Measurements from ENCODE around the gene KRTAP12-2.
"Not testable (repeated sequence)": the region's sequence is repeated elsewhere in the genome, so short reads cannot be mapped to it uniquely, and the experiment has no call there.

KRTAP12-2 gene

DNA sequence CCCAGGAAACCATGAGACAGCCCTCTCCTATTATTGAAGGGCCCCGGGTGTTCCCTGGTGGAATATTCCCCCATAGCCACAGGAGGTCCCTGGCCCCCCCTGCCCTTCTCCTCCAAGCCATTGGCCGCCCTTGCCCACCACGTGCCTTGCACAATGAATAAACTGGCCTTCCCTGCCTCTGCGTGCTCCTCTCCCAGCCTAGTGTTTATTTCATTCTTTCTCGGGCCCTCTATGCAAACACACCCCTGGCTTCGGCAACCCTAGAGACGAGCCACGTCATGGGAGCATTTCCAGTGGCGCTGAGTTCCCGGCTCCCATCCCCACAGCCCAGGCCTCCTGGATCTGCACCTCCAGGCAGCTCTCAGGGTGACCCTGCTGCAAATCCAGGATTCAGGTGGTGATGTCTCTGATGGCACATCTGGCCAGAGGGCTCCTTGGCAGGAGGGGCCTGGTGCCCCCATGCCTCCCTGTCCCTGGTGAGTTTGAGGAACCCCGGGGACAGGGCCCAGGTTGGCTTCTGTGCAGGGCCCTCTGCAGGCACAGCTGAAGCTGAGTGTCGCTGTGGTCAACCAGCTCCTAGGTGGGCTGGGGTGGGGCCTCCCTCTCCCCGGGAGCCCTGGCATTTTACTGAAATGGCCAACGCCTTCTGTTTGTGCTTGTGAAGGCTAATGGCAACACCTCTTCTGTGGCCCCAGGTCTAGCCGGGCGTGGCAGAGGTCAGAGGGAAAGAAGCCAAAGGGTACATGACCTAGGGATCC lies 36.4 kb upstream of the KRTAP12-2 start:
- DNase-seq (ENCODE audit: low read depth in 2 of 2, low spot score in 1 of 2), result no peak

DNA sequence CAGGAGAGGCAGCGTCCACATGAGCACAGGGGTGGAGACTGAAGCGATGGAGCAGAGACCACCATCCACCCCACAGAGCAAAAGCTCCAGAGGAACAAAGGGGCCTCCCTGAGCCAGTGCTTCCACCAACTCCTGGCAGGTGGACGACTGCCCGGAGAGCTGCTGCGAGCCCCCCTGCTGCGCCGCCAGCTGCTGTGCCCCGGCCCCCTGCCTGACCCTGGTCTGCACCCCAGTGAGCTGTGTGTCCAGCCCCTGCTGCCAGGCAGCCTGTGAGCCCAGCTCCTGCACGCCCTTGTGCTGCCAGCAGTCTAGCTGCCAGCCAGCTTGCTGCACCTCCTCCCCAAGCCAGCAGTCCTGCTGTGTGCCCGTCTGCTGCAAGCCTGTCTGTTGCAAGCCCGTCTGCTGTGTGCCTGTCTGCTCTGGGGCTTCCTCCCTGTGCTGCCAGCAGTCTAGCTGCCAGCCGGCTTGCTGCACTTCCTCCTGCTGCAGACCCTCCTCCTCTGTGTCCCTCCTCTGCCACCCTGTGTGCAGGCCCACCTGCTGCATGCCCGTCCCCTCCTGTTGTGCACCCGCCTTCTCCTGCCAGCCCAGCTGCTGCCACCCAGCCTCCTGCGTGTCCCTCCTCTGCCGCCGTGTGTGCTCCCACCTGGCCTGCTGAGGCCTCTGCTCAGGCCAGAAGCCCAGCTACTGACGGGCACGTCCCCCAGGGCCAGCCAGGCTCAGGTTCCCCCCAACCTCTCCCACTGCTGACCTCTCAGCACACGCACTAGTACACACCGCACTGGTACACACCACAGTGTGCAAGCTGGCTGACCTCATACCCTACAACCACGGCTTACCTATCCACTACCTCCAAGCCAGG lies 35.6 kb upstream of the KRTAP12-2 start:
- DNase-seq (ENCODE audit: low read depth in 2 of 2, low spot score in 1 of 2), result no peak

DNA sequence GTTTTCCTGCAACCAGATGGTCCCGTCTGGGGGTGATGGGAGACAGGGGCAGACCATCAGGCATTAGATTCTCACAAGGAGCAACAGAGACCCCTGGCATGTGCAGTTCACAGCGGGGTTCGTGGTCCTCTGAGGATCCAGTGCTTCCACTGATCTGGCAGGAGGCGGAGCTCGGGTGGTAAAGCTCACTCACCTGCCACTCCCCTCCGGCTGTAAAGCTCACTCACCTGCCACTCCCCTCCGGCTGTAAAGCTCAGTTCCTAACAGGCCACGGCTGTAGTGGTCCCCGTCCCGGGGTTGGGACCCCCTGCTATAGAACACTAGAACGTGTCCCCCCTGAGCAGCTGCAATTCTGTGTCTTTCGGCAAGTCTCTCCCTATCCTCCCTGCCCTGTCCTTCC lies 34.8 kb upstream of the KRTAP12-2 start:
- DNase-seq (ENCODE audit: low read depth in 2 of 2, low spot score in 1 of 2), result no peak

DNA sequence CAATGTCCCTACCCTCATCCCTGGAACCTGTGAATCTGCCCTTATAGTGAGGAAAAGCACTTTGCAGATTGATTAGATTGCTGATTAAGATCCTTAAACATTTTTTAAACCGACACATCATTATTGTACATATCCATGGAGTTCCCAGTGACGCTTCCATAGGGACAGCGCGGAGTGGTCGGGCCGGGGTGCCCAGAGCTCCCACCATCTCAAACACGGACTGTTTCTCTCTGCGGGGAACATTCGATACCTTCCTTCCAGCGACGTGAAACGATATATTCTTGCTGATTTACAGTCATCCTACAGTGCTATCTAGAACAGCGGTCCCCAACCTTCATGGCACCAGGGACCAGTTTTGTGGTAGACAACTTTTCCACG lies 34.3 kb upstream of the KRTAP12-2 start:
- no peak for DNase-seq (ENCODE audit: low read depth in 2 of 2, low spot score in 1 of 2)

DNA sequence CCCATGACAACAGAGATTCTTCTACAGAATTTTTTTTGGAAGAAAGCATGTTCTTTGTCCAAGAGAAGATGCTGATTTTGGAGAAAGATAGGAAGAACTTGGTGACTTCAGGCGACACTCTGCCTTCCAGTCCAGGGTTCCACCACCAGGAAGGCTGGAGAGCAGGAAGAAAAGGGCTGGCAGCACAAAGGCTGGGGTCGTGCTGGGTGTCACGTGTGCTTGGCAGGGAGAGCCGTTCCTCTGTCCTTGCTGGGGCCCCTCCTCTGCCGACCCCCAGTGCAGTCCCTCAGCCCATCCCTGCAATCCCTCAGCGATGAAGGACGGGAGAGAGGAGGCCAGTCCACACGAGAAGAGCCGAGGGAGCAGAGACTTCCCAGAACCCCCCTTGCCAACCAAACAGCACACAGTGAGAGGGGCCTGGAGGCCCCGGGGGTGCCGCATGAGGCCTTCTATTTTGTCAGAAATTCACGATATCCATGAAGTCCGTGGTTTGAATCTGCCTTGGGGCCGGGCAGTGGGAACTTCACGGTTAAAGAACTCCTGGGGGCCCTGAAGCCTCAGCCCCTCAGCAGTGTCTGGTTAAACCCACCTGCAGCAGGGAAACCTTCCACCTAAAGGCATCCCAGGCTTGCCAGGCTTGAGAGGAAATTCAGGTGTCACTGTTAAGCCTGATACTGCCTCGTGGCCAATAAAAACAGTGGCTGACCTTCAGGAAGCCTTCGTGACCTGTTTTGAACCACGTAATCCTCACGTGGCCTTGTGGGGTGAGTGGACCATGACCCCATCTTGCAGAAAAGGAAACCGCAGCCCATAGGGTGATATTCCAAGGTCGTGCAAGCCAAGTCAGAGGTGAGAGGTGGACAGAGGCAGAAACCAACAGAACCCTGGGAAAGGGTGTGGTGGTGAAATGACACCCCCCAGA lies 33.6 kb upstream of the KRTAP12-2 start:
- no peak for DNase-seq (ENCODE audit: low read depth in 2 of 2, low spot score in 1 of 2)

DNA sequence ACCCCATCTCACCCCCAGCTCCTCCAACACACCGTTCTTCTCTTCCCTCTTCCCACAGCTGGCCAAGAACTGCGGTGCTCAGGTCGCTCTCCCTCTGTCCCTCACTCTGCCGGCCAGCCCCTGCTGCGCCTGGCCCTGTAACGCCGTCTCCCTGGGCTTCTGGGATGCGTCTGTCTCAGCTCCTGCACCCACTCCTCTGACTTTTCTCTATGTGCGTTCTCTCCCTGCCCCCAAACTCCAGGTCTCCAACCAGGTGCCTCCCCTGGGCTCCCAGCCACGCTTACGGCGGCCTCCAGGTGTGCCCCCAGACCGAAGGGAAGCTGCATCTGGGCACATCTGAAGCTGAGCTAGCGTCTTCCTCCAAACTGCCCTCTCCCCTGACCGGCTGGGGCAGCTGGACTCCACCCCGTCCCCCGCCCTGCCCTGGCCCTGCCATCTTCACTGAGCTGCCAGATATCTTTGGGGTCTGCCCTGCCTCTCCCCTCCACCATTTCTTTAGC lies 32.8 kb upstream of the KRTAP12-2 start:
- DNase-seq (ENCODE audit: low read depth in 2 of 2, low spot score in 1 of 2), result no peak

DNA sequence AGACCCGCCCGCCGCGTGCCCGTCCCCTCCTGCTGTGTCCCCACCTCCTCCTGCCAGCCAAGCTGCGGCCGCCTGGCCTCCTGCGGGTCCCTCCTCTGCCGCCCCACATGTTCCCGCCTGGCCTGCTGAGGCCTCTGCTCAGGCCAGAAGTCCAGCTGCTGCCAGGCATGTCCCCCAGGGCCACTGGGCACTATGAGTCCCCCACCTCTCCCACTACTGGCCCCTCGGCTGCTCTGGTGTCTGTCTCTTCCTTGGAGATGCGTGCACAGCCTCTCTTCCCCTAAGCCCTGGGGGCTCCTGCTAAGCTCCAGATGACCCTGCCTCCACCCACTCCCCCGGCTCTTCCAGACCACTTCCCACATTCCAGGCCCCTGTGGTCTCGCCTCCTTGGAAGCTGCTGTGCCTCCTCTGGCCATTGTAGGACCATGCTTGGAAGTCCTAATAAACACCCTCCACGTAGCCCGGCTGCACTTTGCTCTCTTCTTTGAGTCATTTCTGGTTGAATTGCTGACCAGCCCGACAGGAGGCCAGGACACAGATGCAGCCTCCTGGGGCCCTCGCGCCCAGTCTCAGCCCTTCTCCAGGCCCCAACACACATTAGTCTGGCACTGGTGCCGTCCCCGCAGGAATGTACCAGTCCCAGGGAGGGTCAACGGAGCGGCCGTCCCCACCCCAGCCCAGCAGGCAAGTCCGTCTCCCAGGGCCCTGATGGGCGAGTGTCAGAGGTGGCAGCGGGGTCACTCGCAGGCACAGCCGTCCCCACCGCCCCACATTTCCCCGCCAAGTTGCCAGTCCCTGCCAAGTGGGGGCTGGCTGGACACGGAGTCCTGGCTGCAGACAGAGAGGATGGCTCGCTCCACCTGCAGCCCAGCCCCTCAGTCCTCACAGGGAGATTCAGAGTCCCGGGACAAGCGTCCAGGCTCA lies 31.3 kb upstream of the KRTAP12-2 start:
- no peak for DNase-seq (ENCODE audit: low read depth in 2 of 2, low spot score in 1 of 2)

DNA sequence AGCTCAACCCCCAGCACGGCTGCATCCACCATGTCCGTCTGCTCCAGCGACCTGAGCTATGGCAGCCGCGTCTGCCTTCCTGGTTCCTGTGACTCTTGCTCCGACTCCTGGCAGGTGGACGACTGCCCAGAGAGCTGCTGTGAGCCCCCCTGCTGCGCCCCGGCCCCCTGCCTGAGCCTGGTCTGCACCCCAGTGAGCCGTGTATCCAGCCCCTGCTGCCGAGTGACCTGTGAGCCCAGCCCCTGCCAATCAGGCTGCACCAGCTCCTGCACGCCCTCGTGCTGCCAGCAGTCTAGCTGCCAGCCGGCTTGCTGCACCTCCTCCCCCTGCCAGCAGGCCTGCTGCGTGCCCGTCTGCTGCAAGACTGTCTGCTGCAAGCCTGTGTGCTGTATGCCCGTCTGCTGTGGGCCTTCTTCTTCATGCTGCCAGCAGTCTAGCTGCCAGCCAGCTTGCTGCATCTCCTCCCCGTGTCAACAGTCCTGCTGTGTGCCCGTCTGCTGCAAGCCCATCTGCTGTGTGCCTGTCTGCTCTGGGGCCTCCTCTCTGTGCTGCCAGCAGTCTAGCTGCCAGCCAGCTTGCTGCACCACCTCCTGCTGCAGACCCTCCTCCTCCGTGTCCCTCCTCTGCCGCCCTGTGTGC lies 30.6 kb upstream of the KRTAP12-2 start, which contains the start of gene KRTAP10-12:
Gene KRTAP10-12, plus strand, starts transcription at position 1 of the 639 bp plus-strand sequence. Its CDS starts 30 bp downstream, at position 31.
- not testable (repeated sequence) for DNase-seq (ENCODE audit: low read depth in 2 of 2, low spot score in 1 of 2)

DNA sequence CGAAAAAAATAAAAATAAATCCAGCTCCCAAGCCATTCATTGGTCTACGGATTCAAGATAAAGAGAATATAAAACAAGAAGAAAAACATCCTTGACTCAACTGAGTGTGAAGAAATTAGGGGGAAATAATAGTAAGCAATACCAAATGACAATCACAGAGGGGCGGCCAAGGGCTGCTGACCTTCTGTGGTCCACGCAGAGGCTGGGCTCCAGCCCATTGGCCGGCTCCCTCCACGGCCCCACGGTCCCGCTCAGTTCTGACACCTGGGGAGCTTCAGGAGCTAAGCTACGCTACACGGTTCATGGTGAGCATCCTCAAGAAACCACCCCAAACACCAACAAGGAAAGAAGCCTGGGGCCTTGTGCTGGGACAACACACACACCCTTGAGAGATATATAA lies 29.8 kb upstream of the KRTAP12-2 start:
- DNase-seq (ENCODE audit: low read depth in 2 of 2, low spot score in 1 of 2), result no peak

DNA sequence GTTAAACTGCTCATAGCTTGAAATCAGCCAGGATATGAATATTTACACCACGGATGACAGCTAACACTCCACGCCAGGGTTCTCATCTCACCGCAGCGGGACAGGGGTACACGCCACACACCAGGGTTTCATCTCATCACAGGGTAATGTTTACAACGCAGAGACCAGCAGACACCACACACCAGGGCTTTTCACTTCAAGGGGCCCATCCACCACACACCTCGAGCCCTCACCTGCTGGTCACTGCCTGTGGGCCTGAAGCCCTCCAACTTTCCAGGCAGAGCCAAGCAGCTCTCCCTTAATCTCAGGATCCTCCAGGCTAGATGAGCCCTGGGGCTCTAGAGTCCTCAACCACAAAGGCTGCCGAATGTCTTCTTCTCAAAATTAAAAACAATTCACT lies 28.9 kb upstream of the KRTAP12-2 start:
- no peak for DNase-seq (ENCODE audit: low read depth in 2 of 2, low spot score in 1 of 2)

DNA sequence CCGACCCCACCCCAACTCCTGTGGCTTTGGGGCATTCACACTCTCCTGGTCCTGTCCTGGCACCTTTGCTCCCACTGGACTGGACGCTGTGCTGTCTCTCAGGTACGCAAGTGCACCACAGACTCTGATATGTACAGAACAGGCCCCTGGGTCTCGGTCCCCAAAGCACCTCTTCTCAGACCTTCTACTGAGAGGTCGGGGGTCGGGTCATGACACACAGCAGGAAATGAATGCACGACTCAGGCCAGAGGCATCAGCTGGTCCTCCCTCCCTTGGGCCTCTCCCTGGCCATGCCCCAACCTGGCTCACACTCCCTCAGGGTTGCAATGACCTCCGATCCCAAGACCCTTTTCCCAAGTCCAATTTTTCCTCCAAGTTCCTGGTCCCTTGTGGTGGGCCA lies 28.5 kb upstream of the KRTAP12-2 start:
- no peak for DNase-seq (ENCODE audit: low read depth in 2 of 2, low spot score in 1 of 2)

DNA sequence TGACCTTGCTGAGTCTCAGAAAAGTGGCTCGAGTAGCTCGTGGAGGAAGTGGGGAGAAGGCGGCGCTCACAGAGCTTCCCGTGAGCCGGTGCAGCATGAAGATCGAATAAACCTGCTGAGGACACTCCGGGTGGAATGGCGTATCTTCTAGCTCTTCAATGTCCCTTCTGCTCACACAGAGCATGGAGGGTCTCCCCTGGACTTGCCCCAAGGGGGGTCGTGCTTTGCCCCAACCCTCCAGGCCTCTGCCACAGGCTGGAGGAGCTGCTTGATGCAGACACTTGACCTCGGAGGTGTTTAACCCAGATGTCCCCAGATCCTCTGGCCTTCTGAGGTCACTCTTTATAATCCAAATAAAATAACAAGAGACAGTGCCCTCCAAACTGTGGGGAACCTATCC lies 28.0 kb upstream of the KRTAP12-2 start:
- DNase-seq (ENCODE audit: low read depth in 2 of 2, low spot score in 1 of 2), result no peak

DNA sequence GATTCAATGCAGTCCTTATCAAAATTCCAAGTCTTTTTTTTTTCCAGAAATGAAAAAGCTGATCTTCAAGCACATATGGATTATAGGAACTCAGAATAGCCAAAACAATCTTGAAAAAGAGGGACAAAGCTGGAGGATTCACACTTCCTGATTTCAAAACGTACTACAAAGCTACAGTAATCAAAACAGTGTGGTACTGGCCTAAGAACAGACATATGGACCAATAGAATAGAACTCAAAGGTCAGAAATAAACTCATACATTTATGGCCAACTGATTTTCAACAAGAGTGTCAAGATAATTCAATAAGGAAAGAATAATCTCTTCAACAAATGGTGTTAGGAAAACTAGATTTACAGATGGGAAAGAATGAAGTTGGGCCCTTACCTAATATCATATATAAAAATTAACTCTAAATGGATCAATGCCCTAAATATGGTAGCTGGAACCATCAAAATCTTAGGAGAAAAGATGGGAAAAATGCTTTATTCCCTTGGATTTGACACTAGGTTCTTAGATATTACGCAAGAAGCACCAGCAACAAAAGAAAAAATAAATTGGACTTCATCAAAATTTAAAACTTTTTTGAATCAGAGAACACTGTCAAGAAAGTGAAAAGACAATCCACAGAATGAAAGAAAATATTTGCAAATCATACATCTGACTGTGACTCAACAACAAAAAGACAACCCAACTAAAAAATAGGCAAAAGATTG lies 26.2 kb upstream of the KRTAP12-2 start:
- DNase-seq (ENCODE audit: low read depth in 2 of 2, low spot score in 1 of 2), result no peak

DNA sequence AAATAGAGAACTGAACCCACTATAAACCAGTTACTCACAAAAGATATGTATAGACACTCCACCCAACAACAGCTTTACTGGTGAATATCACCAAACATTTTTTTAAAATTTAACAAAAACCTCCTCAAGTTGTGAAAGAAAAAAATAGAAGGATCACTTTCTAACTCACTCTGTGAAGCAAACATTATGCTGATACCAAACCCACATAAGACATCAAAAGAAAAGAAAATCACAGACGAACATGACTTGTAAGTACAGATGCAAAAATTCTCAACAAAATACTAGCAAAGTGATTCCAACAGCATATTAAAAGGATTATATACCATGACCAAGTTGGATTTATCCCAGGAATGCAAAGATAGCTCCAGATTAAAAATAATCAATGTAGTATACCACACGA lies 25.0 kb upstream of the KRTAP12-2 start:
- no peak for DNase-seq (ENCODE audit: low read depth in 2 of 2, low spot score in 1 of 2)

DNA sequence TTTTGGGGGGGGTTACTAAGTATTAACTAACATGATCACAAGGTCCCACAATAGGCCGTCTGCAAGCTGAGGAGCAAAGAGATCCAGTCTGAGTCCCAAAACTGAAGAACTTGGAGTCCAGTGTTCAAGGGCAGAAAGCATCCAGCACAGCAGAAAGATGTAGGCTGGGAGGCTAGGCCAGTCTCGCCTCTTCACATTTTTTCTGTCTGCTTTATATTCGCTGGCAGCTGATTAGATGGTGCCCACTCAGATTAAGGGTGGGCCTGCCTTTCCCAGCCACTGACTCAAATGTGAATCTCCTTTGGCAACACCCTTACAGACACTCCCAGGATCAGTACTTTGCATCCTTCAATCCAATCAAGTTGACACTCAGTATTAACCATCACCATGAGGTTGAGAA lies 23.0 kb upstream of the KRTAP12-2 start:
- DNase-seq (ENCODE audit: low read depth in 2 of 2, low spot score in 1 of 2), result not testable (repeated sequence)

DNA sequence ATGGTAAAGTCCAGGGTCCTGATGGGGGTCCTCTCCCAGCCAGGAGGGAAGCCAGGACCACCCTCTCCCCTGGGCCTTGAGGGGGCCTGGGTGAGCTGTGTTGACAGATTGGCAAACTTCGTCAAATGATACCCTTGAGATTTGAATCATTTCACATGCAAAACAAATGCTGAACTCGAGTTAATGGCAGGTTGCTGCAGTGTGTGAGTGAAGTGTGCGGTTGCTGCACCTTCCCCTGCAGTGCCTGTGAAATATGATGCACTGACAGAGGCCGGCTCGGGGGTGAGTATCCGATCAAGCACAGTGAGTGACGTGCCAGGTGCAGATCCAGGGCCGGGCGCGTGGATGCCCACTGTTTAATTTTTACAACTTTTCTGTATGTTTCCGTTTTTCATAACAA lies 20.9 kb upstream of the KRTAP12-2 start:
- no peak for DNase-seq (ENCODE audit: low read depth in 2 of 2, low spot score in 1 of 2)

DNA sequence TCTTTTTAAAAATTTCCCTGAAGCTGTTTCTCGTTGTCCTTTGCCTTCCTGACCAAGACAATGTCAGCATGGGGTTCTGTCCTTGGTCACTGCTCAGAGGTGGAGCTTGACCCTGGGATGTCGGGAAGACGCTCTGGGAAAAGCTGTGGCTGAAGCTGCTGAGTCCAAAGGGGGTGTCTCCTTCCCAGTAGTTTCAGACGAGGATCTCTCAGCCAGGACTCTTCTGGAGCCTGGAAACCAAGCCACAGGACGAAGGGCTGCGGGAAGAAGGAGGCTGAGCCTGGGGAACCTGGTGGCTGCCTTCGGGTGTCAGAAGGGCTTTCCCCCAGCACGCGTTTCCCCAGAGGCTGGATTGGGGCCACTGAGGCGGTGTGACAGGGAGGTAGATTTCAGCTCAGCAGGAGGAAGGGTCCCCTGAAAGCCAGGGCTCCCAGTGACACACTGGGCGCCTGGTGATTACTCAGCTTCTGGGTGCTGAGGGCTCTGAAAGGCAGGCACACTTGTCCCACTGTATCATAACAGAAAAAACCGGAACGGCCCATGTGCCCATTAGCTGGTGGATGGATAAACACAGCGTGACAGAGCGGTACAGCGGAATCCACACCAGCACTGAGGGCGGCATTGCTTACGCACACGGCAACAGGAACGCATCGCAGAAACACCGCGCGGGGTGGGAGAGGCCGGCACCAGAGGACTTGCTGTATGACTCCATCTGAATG lies 20.3 kb upstream of the KRTAP12-2 start:
- DNase-seq (ENCODE audit: low read depth in 2 of 2, low spot score in 1 of 2), result no peak

All from stimulated activated CD8-positive, alpha-beta memory T cell treated with anti-CD3 and anti-CD28 coated beads, Interleukin-4, amount 100 ng/mL, for 1 hour (primary cell).